Measurements from ENCODE around the gene CDKL1.

DNA sequence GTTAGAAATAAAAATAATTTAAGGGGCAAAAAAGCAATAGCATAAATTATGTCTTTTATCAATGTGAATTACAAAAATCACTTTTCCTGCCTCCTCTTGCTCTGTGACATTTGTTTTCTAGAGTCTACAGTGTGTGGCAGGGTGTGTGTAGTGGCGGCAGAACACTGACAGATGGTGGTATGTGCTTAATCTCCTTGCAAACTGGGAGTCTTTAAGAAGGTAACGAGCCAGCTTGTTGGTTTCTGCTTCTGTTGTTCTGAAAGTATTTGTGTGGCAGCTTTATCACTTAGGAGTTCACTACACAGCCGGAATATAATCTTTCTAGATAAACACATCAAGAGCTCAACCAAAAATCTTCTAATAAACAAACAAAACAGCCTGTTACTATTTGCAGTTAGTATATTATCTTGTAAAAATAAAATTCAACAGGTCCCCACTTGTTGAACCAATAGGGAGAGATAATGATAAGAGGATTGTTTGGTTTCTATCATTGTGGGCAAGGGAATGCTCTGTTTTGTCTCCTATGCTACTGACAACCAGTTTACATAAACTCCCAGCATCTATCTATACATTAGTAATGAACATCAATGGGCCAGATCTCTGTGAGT, 13.0 kb downstream of the CDKL1 start:
- TF ChIP-seq HDGF (IDR thresholded peaks at IDR 0.05; ENCODE audit: borderline replicate concordance): no peak
- TF ChIP-seq SP1 (IDR thresholded peaks at IDR 0.05): no peak
- no peak for TF ChIP-seq BHLHE40 (IDR thresholded peaks at IDR 0.05; ENCODE audit: borderline replicate concordance)
- no peak for TF ChIP-seq L3MBTL2 (conservative IDR thresholded peaks at IDR 0.05)
- no peak for TF ChIP-seq SUZ12 (IDR thresholded peaks at IDR 0.05)
- no peak for TF ChIP-seq FOXA1 (IDR thresholded peaks at IDR 0.05)
- no peak for TF ChIP-seq ARNT (IDR thresholded peaks at IDR 0.05)
- no peak for TF ChIP-seq FOXM1 (IDR thresholded peaks at IDR 0.05; ENCODE audit: borderline replicate concordance)
